Right atrium auricular region (tissue), 2 donors: ENCODE measurements around the gene SYNM. TPM values are rescaled to one million over a fixed set of nuclear protein-coding genes. Genes with fewer than 3 reads are reported as not detected.

ENCODE experiments used
- DNase-seq: peaks from one replicate; pipeline ENCODE4 v3.0.0-alpha.2; 2019; ENCODE audit warnings: low spot score
- H3K27ac ChIP-seq, 2 donors: fragments of 200-600 bp; sonication (generic); 1 replicate in 1 of 2; 2 replicates in 1 of 2; pipeline ENCODE4 v1.5.1; 2016 to 2019
- H3K27me3 ChIP-seq, 2 donors: fragments of 200-600 bp; sonication (generic); one replicate each; pipeline versions ENCODE4 v1.5.1 to v1.6.0; 2017 to 2019
- H3K36me3 ChIP-seq: fragments of 200-600 bp; sonication (generic); one replicate; pipeline ENCODE4 v1.5.1; 2016
- H3K4me1 ChIP-seq, 2 donors: fragments of 200-600 bp; sonication (generic); one replicate each; pipeline versions ENCODE4 v1.5.1 to v1.6.0; 2017 to 2019
- H3K4me3 ChIP-seq, 2 donors: fragments of 200-600 bp; sonication (generic); 1 replicate in 1 of 2; 2 replicates in 1 of 2; pipeline ENCODE4 v1.5.1; 2017 to 2019; ENCODE audit warnings: mild to moderate bottlenecking in 1 of 2, moderate library complexity in 1 of 2
- H3K9me3 ChIP-seq, 2 donors: fragments of 200-600 bp; sonication (generic); one replicate each; pipeline ENCODE4 v1.5.1; 2019
- total RNA-seq, 2 donors: library from RNA; depleted of rRNA; stranded (reverse); fragments of >200 nt; gene quantifications; one replicate each; pipeline ENCODE4 v1.1.0, GENCODE V29; 2016
- TF ChIP-seq, protein P1 (sequence below), 2 donors: fragments of 200-600 bp; sonication (generic); IDR thresholded peaks; one replicate each; pipeline ENCODE4 v1.5.1; 2019; ENCODE audit warnings: antibody characterized with exemption in 2 of 2

Gene SYNM
- total RNA-seq, 2 donors from 2014 or later = 211 to 258 TPM

DNA sequence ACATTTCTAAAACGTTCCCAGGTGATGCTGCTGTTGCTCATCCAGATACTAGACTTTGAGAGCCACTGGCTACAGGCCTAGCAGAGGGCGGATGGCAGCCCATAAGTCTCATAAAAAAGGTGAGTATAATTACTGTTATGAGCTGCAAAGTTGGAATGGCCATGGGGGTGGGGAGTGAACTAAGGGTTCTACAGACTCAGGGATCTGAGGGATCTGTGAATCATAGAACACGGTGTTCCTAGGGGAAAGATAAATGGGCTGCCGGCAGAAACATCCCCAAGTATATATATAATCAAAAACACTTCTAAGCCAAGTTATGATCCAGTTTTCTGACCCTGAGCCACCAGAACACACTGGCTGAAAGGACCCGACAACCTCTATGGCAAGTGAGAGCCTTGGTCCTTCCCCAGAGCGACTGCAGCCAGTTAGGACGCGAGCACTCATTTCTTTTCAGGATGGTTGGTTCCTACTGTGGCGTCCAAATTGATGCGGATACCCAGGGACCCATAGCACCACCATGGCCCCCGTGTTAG is 7.9 kb upstream of the SYNM start:
- no peak overlapping the region for H3K27ac ChIP-seq
- DNase-seq = peak; percentile 48
- no peak overlapping the region for H3K4me3 ChIP-seq
- no peaks in the 10 kb centered on the region for H3K27me3 ChIP-seq
- H3K4me1 ChIP-seq = peaks cover 0 to 9% of the 10 kb centered on the region in 2 donors
- TF ChIP-seq, protein P1, sequence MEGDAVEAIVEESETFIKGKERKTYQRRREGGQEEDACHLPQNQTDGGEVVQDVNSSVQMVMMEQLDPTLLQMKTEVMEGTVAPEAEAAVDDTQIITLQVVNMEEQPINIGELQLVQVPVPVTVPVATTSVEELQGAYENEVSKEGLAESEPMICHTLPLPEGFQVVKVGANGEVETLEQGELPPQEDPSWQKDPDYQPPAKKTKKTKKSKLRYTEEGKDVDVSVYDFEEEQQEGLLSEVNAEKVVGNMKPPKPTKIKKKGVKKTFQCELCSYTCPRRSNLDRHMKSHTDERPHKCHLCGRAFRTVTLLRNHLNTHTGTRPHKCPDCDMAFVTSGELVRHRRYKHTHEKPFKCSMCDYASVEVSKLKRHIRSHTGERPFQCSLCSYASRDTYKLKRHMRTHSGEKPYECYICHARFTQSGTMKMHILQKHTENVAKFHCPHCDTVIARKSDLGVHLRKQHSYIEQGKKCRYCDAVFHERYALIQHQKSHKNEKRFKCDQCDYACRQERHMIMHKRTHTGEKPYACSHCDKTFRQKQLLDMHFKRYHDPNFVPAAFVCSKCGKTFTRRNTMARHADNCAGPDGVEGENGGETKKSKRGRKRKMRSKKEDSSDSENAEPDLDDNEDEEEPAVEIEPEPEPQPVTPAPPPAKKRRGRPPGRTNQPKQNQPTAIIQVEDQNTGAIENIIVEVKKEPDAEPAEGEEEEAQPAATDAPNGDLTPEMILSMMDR (IDR thresholded peaks at IDR 0.05) = no peak
- no peaks in the 10 kb centered on the region for H3K9me3 ChIP-seq
- H3K36me3 ChIP-seq = no peaks in the 10 kb centered on the region

DNA sequence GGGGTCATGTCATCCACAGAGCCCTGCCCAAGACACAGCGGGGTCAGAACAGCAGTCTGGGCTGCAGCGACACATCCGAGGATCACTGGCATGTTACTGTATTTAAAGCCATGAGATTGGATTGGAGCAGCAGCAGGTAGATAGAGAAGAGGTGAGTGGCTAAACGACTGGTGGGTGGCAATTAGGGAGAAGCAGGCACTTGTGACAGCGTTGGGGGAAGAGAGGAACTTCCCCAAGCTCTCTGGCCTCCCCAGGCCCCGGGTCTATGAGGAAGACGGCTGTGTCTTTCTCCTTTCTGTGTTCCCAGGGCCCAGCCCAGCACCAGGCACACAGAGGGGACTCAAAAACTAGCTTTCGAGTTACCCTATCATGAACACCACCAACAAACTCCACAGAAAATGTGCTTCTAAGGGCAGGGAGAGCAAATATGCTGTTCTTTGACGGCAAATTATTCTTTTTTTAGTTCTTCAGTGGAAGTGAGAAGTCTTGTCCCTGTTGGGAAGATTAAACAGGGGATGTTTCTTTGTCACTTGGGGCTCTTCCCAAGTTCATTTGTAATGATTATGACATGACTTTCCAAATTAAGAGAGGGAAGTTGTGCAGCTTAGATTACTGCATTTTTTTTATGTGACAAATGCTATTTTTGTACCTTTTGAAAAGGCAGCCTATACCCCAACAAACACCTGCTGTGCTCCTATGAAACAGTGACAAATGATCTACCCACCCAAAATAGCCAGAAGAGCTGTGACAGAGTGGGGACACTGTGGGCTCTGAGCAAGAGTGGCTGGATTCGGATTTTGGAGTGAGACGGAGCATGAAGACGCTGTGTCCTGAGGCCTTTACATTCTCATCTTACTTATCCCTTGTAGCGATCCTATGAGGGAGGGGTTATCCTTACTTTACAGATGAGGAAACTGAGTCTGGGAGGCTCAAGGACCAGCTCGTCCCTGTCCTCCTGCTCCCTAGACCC is 7.2 kb upstream of the SYNM start:
- Histone ChIP-seq H3K9me3 (no peaks in the 10 kb centered on the region), H3K27me3 (no peaks in the 10 kb centered on the region), H3K27ac (no peak overlapping the region), H3K4me3 (no peak overlapping the region), H3K36me3 (no peaks in the 10 kb centered on the region), H3K4me1 (peaks cover 0 to 9% of the 10 kb centered on the region in 2 donors)
- DNase-seq = no peak
- TF ChIP-seq, protein P1 (IDR thresholded peaks at IDR 0.05) = no peak

DNA sequence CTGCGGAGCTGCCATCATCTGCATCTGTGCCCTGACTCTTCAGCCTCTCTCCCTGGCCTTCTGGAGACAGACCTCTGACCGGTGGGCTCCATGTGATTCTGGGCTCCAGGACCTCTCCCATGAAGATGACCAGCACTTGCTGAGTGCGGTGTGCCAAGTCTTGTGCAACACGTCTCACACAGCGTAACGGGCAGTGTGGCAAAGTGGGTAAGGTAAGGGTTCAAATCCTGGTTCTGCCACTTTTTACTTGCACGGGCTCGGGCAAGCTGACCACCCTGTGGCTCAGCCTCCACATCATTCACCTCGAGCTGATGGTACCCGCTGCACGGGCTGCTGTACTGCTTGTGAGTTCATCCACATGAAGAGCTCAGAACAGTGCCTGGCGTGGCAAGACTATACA is 6.5 kb upstream of the SYNM start:
- TF ChIP-seq, protein P1 (IDR thresholded peaks at IDR 0.05) = no peak
- Histone ChIP-seq H3K4me1 (peaks cover 0 to 9% of the 10 kb centered on the region in 2 donors), H3K4me3 (no peak overlapping the region), H3K36me3 (no peaks in the 10 kb centered on the region), H3K27me3 (no peaks in the 10 kb centered on the region), H3K9me3 (no peaks in the 10 kb centered on the region), H3K27ac (no peak overlapping the region)
- peak; percentile 57 for DNase-seq

DNA sequence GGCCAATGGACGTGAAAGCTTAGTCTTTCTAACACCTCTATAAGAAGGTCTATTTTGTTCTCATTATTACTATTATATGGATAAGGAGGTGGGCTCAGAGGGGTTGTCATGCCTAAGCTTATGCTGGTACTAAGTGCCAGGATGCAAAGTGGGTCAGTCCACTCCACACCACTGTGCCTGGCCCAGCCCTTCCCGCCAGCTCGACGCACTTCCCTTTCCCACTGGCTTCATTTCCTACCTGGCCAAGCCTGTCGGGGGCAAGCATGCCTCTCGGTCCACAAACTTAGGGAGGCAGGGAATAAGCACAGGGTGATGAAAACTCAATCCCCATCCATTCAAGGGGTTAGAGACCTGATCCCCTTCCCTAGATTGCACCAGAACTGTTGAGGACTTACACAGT is 5.9 kb upstream of the SYNM start:
- DNase-seq = no peak
- peaks cover 0 to 9% of the 10 kb centered on the region in 2 donors for H3K4me1 ChIP-seq
- no peaks in the 10 kb centered on the region for H3K36me3 ChIP-seq
- no peak overlapping the region for H3K4me3 ChIP-seq
- H3K9me3 ChIP-seq = no peaks in the 10 kb centered on the region
- no peak overlapping the region for H3K27ac ChIP-seq
- TF ChIP-seq, protein P1 (IDR thresholded peaks at IDR 0.05) = no peak
- H3K27me3 ChIP-seq = no peaks in the 10 kb centered on the region

DNA sequence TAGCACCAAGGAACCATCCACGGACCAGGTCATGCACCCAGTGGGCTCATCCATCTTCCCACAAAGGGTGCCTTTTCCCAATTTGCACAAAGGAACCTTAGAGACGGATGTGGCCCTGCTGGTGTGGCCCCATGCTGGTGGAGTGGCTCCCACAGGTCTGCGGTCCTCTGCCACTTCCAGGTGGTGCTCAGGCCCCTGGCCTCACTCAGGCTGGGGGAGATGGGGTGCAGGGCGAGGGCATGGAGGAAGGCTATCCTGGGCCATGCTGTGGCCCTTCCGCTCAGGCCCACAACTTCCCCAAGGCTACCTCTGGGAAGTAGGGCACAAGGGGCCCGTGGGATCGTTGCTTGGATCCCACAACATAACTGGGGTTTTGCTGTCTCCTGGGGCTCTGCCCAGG is 5.2 kb upstream of the SYNM start:
- Histone ChIP-seq H3K4me3 (no peak overlapping the region), H3K9me3 (no peaks in the 10 kb centered on the region), H3K27ac (no peak overlapping the region), H3K36me3 (no peaks in the 10 kb centered on the region), H3K27me3 (no peaks in the 10 kb centered on the region), H3K4me1 (peaks cover 0 to 9% of the 10 kb centered on the region in 2 donors)
- no peak for DNase-seq
- TF ChIP-seq, protein P1 (IDR thresholded peaks at IDR 0.05) = no peak
